ENCODE measurements around the gene HMG20B.
"Not testable (repeated sequence)": the region's sequence is repeated elsewhere in the genome, so short reads cannot be mapped to it uniquely, and the experiment has no call there.

Gene HMG20B

DNA sequence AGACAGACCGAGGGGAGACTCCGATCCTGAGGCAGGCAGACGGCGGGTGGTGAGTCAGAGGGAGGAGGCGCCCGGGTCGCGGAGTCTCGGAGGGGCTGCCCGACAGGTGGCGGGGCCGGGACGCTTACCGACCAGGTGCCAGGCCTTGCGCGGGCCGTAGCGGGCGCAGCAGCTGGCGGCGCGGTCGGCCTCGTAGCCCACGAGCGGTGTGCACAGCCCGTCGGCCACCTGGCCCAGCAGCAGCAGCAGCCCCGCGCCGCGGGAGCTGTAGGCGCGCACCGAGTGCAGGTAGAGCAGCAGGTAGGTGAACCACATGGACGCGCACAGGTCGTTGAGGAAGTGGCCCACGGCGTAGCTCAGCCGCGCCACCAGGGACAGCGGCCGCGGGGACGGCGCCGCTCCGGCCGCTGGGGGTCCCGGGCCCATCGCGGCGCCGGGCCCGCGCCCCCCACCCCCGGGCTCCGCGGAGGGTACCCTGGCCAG lies 15.7 kb upstream of the HMG20B start:
- DNase-seq, result no peak

DNA sequence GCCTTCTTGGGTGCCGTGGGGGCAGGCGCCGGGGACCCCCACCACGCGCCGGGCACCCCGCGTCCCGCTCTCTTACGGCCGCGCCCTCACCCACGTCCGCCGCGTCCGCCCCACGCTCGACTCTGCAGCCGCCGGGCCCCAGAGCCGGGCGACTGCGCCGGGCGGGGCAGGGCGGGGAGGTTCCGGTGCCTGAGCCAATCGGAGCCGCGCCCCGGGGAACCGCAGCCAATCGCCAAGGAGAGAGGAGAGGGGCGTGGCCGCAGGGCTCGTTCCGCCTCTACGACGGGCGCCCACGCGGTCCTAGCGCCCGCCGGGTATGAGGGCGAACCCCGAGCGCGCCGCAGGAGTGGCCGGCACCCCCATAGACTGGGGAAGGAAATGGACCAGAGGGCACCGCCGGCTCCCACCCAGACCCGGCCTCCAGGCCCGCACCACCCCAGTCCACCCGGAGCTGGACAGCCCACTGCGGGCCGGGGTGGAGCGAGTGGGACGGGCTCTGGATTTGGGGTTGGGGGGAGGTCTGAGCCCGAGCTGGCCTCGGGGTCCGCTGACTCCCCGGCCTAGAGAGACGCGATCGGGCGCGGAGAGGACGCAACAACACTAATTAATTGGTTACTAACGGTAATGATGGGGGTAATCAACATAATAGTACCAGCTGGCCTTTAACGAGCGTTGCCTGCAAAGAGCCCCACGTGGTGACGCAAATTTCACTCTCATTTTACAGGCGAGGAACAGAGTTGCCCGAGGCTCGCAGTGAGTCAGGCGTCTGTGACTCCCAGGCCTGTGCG lies 15.1 kb upstream of the HMG20B start, which contains the start of gene MFSD12:
Gene MFSD12 (minus strand): TSS at position 126 of the 788 bp plus-strand sequence. CDS start 183 bp downstream, outside the sequence.
- DNase-seq, result peak; percentile 57

DNA sequence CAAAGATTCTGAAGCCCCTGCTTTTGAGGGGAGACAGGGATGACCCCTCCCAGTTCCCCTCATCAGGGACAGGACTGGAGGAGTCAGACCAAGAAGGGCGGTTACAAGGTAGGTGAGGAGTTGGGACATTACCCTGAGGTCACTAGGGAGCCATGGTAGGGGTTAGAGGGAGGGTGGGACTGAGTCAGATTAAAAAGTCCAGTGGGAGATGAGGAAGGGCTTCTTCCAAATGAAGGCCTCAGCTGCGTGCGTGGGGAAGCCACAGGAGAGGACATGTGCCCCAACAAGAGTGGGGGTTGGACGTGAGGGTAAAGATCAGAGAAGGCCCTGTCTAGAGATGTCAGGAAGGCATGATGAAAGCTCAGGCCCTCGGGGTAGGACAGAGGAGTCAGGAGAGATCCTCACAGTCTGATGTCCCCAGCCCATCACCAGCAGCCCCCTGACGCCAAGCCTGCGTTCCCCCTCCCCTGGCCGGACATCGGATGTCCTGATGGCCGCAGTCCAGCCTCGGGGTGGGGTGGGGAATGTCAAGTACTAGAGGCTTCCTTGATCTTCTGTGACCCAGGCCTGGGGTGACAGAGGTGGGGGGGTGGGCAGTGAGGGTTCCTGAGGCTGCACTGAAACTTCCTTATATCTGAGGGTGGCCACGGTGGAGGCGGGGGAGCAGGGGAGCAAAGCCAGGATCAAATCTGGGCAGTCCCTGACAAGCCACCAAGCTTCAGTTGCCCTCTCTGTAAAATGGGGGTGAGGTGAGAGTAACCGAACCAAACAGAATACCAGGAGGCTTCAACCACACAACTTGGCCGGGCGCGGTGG lies 8.8 kb upstream of the HMG20B start:
- DNase-seq, result no peak

DNA sequence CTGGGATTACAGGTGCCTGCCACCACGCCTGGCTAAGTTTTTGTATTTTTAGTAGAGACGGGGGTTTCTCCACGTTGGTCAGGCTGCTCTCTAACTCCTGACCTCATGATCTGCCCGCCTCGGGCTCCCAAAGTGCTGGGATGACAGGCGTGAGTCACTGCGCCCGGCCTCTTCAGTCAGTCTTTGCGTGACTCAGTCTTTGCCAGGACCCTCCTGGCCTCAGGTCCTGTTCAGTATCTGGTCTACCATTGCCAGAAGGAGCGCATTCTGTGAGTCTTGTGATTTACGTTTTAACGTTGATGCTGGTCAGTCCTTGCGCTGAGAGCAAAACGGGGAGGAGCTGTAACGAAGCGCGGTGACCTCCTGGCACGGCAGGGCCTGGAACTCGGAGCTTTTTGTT lies 7.6 kb upstream of the HMG20B start:
- DNase-seq, result no peak

DNA sequence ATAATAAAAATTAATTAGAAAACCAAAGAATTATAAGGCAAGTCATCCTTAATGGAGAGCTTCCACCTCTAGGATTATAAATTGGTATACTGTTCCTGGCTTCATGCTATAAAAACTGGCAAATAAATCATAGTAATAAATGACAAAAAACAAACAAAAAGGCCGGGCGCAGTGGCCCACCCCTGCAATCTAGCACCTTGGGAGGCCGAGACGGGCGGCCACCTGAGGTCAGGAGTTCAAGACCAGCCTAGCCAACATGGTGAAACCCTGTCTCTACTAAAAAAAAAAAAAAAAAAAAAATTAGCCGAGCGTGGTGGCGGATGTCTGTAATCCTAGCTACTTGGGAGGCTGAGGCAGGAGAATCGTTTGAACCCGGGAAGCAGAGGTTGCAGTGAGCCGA lies 2.7 kb upstream of the HMG20B start:
- DNase-seq, result not testable (repeated sequence)

DNA sequence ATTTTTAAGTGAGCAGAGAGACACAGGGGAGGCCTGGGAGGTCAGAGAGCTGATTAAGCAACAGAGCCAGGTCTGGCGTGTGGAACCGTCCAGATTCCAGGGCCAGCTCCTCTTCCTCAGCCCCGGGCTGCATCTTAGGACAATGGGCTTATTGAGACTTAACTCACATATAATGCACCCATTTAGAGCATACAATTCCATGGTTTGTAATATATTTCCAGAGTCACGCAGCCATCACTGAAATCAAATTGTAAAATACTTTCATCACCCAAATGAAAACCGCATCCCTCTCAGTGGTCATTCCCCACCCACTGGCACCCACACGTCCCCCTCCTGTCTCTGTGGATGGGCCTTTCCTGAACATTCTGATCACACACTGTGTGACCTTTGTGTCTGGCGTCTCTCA lies 2.1 kb upstream of the HMG20B start:
- DNase-seq, result no peak

DNA sequence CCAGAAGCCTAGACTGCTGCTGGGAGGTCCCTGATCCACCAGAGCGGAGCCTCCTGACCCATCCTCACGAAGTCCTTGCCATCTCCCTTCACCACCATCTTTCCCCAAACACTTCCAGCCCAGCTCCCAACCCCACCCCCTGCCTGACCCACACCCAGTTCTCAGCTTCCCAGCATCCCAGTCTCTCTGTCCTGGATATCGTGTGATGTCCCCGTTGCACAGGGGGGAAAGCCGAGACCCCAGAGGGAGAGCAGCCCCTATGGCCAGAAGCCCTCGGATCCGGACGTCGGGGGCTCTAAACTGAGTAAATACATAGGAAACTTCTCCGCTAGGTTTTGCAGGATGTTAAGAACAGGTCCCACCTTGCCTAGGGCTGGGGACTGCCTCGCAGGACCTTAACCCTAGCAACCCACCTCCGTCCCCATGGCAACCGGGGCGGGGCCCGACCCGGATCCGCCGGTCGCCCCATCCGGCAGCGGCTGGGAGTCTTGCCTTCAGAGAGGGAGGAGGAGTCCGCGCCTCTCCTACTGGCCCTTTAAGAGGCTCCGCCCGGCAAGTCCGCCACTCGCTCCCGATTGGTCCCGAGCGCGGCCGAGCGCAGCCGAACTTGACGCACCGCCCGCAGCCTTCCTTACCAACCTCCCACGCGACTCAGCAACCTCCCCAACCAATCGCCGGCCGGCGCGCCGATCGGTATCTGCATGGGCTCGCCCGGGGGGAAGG lies 451 bp upstream of the HMG20B start:
- peak; percentile 85 for DNase-seq

DNA sequence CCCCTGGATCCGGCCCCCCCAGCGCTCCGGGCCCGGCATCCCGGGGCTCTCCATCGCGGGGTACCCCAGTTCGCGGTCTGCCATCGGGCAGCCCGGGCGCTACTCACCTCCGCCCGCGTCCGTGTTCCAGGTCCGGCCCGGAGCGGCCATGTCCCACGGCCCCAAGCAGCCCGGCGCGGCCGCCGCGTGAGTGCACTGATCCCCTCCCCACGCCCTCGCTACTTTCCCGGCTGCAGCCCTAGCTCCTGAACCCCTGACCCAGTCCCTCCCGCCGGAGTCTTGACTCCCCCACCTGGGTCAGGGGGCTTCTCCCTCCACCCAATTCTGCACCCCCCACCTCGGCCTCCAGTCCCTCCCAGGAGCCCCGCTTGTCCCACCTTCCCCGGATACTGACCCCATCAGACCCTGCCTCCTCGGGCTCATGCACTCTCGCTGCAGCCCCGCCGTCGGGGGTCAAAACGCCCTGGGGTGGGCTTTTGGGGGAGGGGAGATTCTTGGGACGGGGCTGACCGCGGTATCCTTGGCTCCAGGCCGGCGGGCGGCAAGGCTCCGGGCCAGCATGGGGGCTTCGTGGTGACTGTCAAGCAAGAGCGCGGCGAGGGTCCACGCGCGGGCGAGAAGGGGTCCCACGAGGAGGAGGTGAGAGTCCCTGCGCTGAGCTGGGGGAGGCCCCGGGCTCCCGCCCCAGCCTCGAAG lies 566 bp downstream of the HMG20B start:
- DNase-seq, result no peak

DNA sequence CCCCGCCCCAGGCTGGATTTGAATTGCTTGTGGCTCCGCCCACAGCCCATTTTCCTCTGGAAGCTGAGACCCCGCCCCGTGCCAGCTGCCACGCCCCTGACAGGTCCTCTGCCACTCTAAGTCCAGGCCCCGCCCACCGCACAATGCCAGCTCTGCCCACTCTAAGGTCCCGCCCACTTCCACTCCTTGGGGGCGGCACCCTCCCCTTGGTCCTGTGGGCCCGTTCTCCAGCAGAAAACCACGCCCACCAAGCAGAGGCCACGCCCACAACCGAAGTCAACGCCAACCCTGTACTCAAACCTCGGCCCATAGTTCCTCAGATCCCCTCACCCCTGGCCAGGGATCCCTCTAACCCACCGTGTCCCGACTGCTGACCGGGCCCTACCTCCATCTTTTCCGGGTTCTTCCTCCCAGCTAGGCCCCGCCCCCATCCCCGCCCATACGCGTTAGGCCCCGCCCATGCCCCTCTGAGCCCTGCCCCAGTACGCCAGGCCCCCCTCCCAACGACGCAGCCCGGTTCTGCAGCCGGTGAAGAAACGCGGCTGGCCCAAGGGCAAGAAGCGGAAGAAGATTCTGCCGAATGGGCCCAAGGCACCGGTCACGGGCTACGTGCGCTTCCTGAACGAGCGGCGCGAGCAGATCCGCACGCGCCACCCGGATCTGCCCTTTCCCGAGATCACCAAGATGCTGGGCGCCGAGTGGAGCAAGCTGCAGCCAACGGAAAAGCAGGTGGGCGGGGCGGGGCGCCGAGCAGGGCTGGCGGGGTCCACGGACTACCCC lies 1.3 kb downstream of the HMG20B start:
- peak; percentile 13 for DNase-seq

DNA sequence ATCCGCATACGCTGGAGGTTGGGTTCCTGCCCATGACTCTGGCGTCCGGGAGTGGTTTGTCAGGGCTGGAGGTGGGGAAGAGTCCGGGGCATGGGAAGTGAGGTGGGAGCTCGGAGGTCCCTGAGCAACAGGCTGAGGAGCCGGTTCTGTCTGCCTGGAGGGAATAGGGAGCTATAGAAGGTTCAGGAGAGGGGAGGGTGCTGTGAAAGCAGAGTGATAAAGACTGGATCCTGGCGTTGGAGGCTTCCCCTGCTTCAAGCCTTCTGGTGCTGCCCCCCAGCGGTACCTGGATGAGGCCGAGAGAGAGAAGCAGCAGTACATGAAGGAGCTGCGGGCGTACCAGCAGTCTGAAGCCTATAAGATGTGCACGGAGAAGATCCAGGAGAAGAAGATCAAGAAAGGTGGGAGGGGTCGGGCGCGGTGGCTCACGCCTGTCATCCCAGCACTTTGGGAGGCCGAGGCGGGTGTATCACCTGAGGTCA lies 2.6 kb downstream of the HMG20B start:
- no peak for DNase-seq

DNA sequence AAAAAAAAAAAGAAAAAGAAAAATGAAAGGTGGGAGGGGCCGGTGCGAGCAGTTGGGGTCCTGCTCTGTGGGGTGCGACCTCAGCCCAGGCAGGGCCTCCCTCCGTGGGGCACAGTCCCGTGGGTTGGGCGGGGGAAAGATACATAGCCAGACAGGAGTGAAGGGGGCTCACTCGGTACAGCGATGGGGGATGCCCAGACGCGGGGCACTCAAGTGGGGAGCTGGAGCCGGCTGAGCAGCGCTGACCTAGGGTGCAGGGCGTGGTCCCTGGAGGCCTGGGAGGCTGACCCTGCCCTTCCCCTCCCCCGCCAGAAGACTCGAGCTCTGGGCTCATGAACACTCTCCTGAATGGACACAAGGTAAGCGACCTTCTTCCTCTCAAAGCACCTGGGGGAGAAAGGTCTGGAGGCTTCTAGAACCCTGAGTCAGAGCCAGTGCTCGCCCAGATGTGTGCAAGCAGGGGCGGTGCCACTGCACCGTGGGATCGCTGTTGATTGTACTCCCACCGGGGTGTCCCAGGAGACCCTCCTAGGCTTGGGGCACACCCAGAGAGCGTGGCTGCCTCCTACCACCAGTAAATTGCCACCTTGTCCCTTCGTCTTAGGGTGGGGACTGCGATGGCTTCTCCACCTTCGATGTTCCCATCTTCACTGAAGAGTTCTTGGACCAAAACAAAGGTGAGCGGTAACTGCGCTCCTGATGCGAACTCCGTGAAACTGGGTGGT lies 3.4 kb downstream of the HMG20B start:
- DNase-seq, result no peak

DNA sequence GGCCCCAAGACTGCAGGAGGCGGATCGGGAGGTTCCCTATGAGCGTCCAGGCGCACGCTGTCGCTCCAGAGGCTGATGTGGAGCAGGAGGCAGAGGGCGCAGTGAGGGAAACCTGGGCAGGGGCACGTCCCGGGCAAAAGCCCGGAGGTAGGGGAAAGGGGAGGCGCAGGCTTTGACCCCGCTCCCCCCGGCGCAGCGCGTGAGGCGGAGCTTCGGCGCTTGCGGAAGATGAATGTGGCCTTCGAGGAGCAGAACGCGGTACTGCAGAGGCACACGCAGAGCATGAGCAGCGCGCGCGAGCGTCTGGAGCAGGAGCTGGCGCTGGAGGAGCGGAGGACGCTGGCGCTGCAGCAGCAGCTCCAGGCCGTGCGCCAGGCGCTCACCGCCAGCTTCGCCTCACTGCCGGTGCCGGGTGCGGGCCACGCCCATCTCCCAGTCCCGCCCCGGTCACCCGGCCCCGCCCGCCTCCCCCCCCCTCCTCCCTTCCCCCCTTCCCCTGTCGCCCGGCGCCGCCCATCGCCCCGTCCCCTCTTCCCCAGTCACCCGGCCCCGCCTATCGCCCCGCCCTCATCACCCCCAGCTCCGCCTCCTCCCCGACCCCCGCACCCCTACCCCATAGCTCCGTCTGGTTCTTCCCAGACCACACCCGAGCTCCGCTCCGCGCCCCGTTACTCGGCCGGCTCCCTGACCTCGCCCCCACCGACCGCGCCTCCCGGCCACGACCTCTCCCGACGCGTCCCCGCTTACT lies 4.1 kb downstream of the HMG20B start:
- no peak for DNase-seq

DNA sequence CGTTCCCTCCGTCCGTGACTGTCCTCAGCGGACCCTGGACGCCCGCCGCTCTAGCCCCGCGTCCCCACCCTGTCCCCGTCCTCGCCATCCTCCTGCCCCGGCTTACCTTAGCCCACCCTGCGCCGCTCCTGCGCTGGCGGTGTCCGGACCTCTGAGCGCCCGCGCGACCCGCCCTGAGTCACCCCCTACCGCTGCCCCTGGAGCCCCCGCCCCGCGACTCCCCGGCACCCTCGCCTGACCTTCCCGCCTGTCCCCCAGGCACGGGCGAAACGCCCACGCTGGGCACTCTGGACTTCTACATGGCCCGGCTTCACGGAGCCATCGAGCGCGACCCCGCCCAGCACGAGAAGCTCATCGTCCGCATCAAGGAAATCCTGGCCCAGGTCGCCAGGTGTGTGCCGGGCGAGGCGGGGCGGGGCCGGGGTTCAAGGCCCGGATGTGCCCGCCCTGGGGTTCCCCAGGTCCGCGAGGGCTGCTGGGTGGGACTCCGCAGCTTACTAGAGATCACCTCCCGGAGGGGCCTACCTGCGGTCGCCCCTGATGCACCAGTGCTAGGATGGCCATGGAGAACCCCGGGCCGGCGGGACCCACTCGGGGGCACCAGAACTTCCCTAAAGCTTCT lies 5.1 kb downstream of the HMG20B start:
- DNase-seq, result no peak

DNA sequence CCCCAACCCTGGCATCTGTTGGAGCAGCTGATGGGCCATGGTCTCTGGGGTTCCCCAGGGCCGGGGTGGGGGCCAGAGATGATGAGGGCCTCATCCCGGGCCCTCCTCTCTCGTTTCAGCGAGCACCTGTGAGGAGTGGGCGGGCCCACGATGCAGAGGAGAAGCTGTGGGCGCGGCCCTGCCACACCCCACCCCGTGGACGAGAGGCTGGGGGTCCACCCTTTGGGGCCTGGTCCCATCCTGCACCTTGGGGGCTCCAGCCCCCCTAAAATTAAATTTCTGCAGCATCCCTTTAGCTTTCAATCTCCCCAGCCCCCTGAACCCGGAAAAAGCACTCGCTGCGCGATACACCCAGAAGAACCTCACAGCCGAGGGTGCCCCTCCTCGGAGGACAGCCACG lies 5.6 kb downstream of the HMG20B start:
- DNase-seq, result no peak

DNA sequence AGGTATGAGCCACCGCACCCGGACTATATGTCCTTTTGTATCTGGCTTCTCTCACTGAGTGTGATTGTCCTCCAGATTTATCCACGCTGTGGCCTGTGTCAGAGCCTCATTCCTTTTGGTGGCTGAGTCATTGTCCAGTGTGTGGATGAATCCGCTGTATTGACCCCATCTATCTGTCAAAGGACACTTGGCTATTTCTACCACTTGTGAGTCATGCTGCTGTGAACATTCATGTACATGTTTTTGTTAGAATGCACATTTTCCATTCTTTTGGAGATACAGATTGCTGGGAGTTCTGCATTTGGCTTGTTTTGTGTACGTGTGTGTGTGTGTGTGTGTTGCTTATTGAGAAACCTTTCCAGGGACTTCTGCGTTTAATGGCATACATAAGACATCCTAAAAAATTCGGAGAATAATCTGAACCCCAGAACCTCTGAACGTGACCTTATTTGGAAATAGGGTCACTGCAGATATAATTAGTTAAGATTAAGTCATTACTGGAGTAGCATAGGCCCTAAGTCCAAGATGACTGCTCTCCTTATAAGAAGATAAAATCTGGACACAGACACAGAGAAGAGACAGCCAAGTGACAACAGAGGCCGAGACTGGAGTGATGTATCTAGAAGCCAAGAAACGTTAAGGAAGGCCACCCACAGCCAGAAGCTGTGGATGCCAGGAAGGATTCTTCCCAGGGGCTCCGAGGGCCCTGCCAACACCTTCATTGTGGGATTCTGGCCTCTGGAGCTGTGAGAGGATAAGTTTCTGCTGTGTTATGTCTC lies 7.6 kb downstream of the HMG20B start:
- DNase-seq, result no peak

DNA sequence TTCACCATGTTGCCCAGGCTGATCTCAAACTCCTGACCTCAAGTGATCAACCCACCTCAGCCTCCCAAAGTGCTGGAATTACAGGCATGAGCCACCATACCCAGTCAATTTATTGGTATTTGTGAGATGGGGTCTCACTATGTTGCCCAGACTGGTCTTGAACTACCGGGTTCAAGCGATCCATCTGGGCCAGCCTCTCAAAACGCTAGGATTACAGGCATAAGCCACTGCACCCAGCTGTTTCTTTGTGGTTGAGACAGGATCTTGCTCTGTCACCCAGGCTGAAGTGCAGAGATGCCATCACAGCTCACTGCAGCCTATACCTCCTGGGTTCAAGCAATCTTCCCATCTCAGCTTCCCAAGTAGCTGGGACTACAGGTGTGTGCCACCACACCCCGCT lies 9.0 kb downstream of the HMG20B start:
- DNase-seq, result not testable (repeated sequence)

DNA sequence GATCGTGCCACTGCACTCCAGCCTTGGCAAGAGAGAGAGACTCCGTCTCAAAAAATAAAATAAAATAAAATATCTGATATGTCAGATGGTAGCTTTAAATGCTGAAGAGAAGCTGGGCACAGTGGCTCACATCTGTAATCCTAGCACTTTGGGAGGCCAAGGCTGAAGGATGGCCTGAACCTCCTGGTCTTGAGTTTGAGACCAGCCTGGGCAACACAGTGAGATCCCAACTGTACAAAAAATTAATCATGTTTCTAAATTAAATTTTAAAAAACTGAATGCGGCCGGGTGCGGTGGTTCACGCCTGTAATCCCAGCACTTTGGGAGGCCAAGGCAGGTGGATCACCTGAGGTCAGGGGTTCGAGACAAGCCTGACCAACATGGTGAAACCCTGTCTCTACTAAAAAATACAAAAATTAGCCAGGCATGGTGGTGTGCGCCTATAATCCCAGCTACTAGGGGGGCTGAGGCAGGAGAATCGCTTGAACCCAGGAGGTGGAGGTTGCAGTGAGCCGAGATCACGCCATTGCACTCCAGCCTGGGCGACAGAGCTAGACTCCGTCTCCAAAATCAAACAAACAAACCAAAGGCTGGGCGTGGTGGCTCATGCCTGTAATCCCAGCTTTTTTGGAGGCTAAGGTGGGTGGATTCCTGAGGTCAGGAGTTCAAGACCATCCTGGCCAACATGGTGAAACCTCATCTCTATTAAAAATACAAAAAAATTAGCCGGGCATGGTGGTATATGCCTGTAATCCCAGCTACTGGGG lies 11.5 kb downstream of the HMG20B start:
- not testable (repeated sequence) for DNase-seq

Data from NCI-H510A treated with DMSO at 0.1 percent for 48 hours (cell line).